Measurements from ENCODE around the gene GPR146. TPM values are rescaled to one million over a fixed set of nuclear protein-coding genes. Genes with fewer than 3 reads are reported as not detected.
A peak's percentile ranks its signal among the peaks of the same experiment; 100 is the strongest.

The GPR146 gene
- total and polyA plus RNA-seq, 2 experiments from 2014 or later, result 4.3 to 9.7 TPM

- Histone ChIP-seq H3K4me2 (ENCODE audit: unreplicated experiment) (peak overlapping the region; percentile 75), H3K36me3 (ENCODE audit: low read depth) (no peaks in the 10 kb centered on the region), H3K9me2 (ENCODE audit: insufficient read depth) (no peaks in the 10 kb centered on the region), H3F3A (ENCODE audit: insufficient read depth) (peaks cover 19% of the 10 kb centered on the region), H3K27me3 (replicated peaks; ENCODE audit: insufficient read depth) (no peaks in the 10 kb centered on the region), H3K79me2 (ENCODE audit: insufficient read depth) (peaks cover 10% of the 10 kb centered on the region; the same call in 1 of the 2 replicates), H3K4me3 (peak overlapping the region; percentile 83), H3K9me3 (ENCODE audit: low read depth) (no peaks in the 10 kb centered on the region), H3K4me1 (ENCODE audit: insufficient read depth) (peaks cover 12% of the 10 kb centered on the region), H2AFZ (peak overlapping the region; percentile 83), H3K27ac (peak overlapping the region; percentile 76), H4K20me1 (ENCODE audit: insufficient read depth) (no peaks in the 10 kb centered on the region), H3K9ac (peak overlapping the region; percentile 87)
- in situ Hi-C loops (cut with MboI), result no loop called here
- no peak for TF ChIP-seq EZH2 (IDR thresholded peaks at IDR 0.05; ENCODE audit: insufficient read depth, poor library complexity, severe bottlenecking)
- 80 to 82% methylated on average over 21 of the region's 21 CpGs for WGBS, 2 experiments (ENCODE audit: low coverage in 1 of 2, low lambda C conversion rate in 2 of 2, missing lambda C conversion rate in 2 of 2)
- no peak for DNase-seq
Measured at GRCh38 chr7:1045069-1046063, 1.0 kb downstream of the GPR146 start.

DNA sequence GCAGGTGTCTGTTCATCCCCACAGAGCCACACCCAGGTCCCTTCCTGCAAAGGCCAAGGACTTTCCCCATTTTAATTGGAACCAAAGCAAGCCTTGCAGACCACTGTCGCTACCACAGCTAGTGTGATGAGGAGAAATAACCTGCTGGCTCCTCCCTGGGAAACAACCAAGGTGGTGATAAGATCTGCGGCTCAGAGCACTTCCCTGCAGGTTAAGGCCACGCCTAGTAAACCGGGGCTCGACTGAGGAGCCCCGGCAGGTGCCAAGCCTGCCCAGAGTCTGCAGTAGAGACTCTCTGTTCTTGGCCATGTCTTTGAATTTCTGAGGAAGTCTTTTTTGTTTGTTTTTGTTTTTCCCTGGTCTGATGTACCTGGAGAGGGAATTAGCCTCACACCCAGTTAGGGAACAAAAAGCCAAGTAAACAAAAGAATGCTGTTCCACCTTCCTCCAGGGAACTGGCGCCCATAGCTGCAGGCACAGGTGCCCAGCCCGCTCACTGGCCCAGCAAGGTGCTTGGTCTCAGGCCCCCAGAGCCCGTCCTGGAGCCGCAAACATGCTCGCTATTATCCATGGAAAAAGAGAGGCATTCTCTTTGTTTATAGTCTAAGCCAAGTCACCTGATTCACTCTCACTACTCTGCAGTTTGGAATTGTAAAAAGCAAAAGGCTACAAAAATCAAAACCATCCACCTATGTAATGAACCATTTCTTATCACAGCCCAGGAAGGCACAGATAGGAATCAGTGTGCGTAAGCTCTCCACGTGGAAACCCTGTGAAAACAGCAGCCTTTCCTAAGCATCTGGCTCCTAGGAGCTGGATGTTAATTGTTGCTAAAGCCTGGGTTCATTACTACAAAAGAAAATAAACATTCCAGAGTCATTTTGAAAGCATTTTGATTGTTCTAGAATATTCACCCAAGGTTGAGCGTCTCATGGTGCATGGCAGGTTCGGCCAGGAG lies 2.7 kb downstream of the GPR146 start:
- no peak overlapping the region for H3K9ac ChIP-seq
- in situ Hi-C loops (cut with MboI), result no loop called here
- no peak overlapping the region for H3K27ac ChIP-seq
- no peaks in the 10 kb centered on the region for H3K9me3 ChIP-seq (ENCODE audit: low read depth)
- peaks cover 5% of the 10 kb centered on the region for H3K4me1 ChIP-seq (ENCODE audit: insufficient read depth)
- H3K4me3 ChIP-seq, result no peak overlapping the region
- H4K20me1 ChIP-seq (ENCODE audit: insufficient read depth), result no peaks in the 10 kb centered on the region
- no peak for TF ChIP-seq EZH2 (IDR thresholded peaks at IDR 0.05; ENCODE audit: insufficient read depth, poor library complexity, severe bottlenecking)
- no peaks in the 10 kb centered on the region for H3K36me3 ChIP-seq (ENCODE audit: low read depth)
- 92 to 94% methylated on average over 15 of the region's 15 CpGs for WGBS, 2 experiments (ENCODE audit: low coverage in 1 of 2, low lambda C conversion rate in 2 of 2, missing lambda C conversion rate in 2 of 2)
- H3K4me2 ChIP-seq (ENCODE audit: unreplicated experiment), result no peak overlapping the region
- no peaks in the 10 kb centered on the region for H3K27me3 ChIP-seq (replicated peaks; ENCODE audit: insufficient read depth)
- peaks cover 19% of the 10 kb centered on the region for H3F3A ChIP-seq (ENCODE audit: insufficient read depth)
- peaks cover 10% of the 10 kb centered on the region; the same call in 1 of the 2 replicates for H3K79me2 ChIP-seq (ENCODE audit: insufficient read depth)
- no peaks in the 10 kb centered on the region for H3K9me2 ChIP-seq (ENCODE audit: insufficient read depth)
- DNase-seq, result no peak
- H2AFZ ChIP-seq, result no peak overlapping the region

- H3K79me2 ChIP-seq (ENCODE audit: insufficient read depth), result peaks cover 10% of the 10 kb centered on the region; the same call in 1 of the 2 replicates
- H3K27ac ChIP-seq, result no peak overlapping the region
- no peak for TF ChIP-seq EZH2phosphoT487 (IDR thresholded peaks at IDR 0.05; ENCODE audit: insufficient read depth, low read depth)
- TF ChIP-seq EZH2 (IDR thresholded peaks at IDR 0.05; ENCODE audit: insufficient read depth, poor library complexity, severe bottlenecking), result no peak
- no peaks in the 10 kb centered on the region for H3K9me3 ChIP-seq (ENCODE audit: low read depth)
- no peak overlapping the region for H2AFZ ChIP-seq
- no peaks in the 10 kb centered on the region for H4K20me1 ChIP-seq (ENCODE audit: insufficient read depth)
- H3K4me2 ChIP-seq (ENCODE audit: unreplicated experiment), result no peak overlapping the region
- 94 to 96% methylated on average over 23 of the region's 23 CpGs for WGBS, 2 experiments (ENCODE audit: low coverage in 1 of 2, low lambda C conversion rate in 2 of 2, missing lambda C conversion rate in 2 of 2)
- no peaks in the 10 kb centered on the region for H3K27me3 ChIP-seq (replicated peaks; ENCODE audit: insufficient read depth)
- in situ Hi-C loops (cut with MboI), result no loop called here
- no peak overlapping the region for H3K4me3 ChIP-seq
- no peaks in the 10 kb centered on the region for H3K36me3 ChIP-seq (ENCODE audit: low read depth)
- peaks cover 8% of the 10 kb centered on the region; the same call in 1 of the 2 replicates for H3F3A ChIP-seq (ENCODE audit: insufficient read depth)
- no peaks in the 10 kb centered on the region for H3K9me2 ChIP-seq (ENCODE audit: insufficient read depth)
- H3K4me1 ChIP-seq (ENCODE audit: insufficient read depth), result no peaks in the 10 kb centered on the region
- no peak for DNase-seq
- no peak overlapping the region for H3K9ac ChIP-seq
Measured at GRCh38 chr7:1049006-1049741, 4.8 kb downstream of the GPR146 start.

- 83 to 93% methylated on average over 6 to 8 of the region's 8 CpGs for WGBS, 2 experiments (ENCODE audit: low coverage in 1 of 2, low lambda C conversion rate in 2 of 2, missing lambda C conversion rate in 2 of 2)
- Histone ChIP-seq H3K4me2 (ENCODE audit: unreplicated experiment) (no peak overlapping the region), H3K36me3 (ENCODE audit: low read depth) (no peaks in the 10 kb centered on the region), H3K9me3 (ENCODE audit: low read depth) (no peaks in the 10 kb centered on the region), H3K9me2 (ENCODE audit: insufficient read depth) (no peaks in the 10 kb centered on the region), H3K4me3 (no peak overlapping the region), H3K27me3 (replicated peaks; ENCODE audit: insufficient read depth) (no peaks in the 10 kb centered on the region), H3K79me2 (ENCODE audit: insufficient read depth) (peaks cover 10% of the 10 kb centered on the region; the same call in 1 of the 2 replicates), H2AFZ (no peak overlapping the region), H3F3A (ENCODE audit: insufficient read depth) (peaks cover 8% of the 10 kb centered on the region; the same call in 1 of the 2 replicates), H4K20me1 (ENCODE audit: insufficient read depth) (no peaks in the 10 kb centered on the region), H3K27ac (no peak overlapping the region), H3K9ac (no peak overlapping the region), H3K4me1 (ENCODE audit: insufficient read depth) (no peaks in the 10 kb centered on the region)
- DNase-seq, result no peak
- TF ChIP-seq EZH2 (IDR thresholded peaks at IDR 0.05; ENCODE audit: insufficient read depth, poor library complexity, severe bottlenecking) (no peak), EZH2phosphoT487 (IDR thresholded peaks at IDR 0.05; ENCODE audit: insufficient read depth, low read depth) (no peak)
- in situ Hi-C loops (cut with MboI), result no loop called here
Measured at GRCh38 chr7:1049801-1050200, 5.5 kb downstream of the GPR146 start.

Measured in GM23248 (cell line).